ENCODE measurements around the gene UBAP2L. TPM values are rescaled to one million over a fixed set of nuclear protein-coding genes. Genes with fewer than 3 reads are reported as not detected.
A peak's percentile ranks its signal among the peaks of the same experiment; 100 is the strongest.

The UBAP2L gene
- total and polyA plus RNA-seq, 10 of the 15 experiments (the other 5 are each of a cell fraction or from before 2014, with no cell fraction given): 49.9 to 198 (median 152) TPM

- no peak overlapping the region for H3K9ac ChIP-seq (ENCODE audit: control insufficient read depth, insufficient read depth, low read length)
- 0 out of 2 replicates have a peak, but pooled peaks cover 2% of the 10 kb centered on the region for H4K20me1 ChIP-seq (ENCODE audit: control insufficient read depth, insufficient read depth)
- ChIA-PET CTCF (no interaction called here), SMC1A (ENCODE audit: uncharacterized antibody, unreplicated experiment) (interaction anchor here (0.9 to 1.0 kb wide), 3 partner anchors 9 to 94 kb away, joined by 3 read pairs; no protein-coding TSS in a partner anchor), POLR2A (interaction anchor here (0.7 kb wide), 1 partner anchor 248 kb away, joined by 3 read pairs; no protein-coding TSS in a partner anchor), RAD21 (ENCODE audit: unreplicated experiment) (no interaction called here)
- FAIRE-seq (no peak), DNase-seq (ENCODE audit: low read depth, low spot score) (no peak), ATAC-seq (peak; percentile 65)
- intact Hi-C loops (cut with micrococcal nuclease; ENCODE audit: unreplicated experiment) (no loop called here), in situ Hi-C loops (cut with MboI) (no loop called here)
- H3K4me2 ChIP-seq (ENCODE audit: control insufficient read depth, insufficient read depth): no peak overlapping the region
- H2AFZ ChIP-seq (ENCODE audit: control insufficient read depth, low read depth, low read length): no peak overlapping the region
- no peak overlapping the region for H3K27ac ChIP-seq (ENCODE audit: control insufficient read depth, insufficient read depth)
- 97% methylated on average over 3 of the region's 3 CpGs for WGBS (ENCODE audit: insufficient coverage, insufficient replicate concordance, low lambda C conversion rate, missing lambda C conversion rate)
- H3K4me3 ChIP-seq: no peak overlapping the region
- peaks cover 10% of the 10 kb centered on the region for H3K79me2 ChIP-seq (ENCODE audit: control insufficient read depth, insufficient read depth, low read length)
- H3K27me3 ChIP-seq (replicated peaks in 1 of 2; ENCODE audit: control insufficient read depth in 2 of 2, insufficient read depth in 2 of 2, low read length in 1 of 2): no peaks in the 10 kb centered on the region
- no peaks in the 10 kb centered on the region for H3K9me3 ChIP-seq (replicated peaks; ENCODE audit: control insufficient read depth, insufficient read depth, low read length)
- BruUV-seq (replicated peaks): no TSS peak
- no peaks in the 10 kb centered on the region for H3K4me1 ChIP-seq (ENCODE audit: control insufficient read depth, insufficient read depth, low read length)
- H3K36me3 ChIP-seq (ENCODE audit: control insufficient read depth in 2 of 2, insufficient read depth in 2 of 2, low read length in 1 of 2): peaks cover 10 to 48% of the 10 kb centered on the region in 2 experiments
- no peak for TF ChIP-seq PAX8 (IDR thresholded peaks at IDR 0.05)
- TF ChIP-seq FOXK2 (IDR thresholded peaks at IDR 0.05): no peak
- TF ChIP-seq SUZ12 (IDR thresholded peaks at IDR 0.05; ENCODE audit: unreplicated experiment): no peak
- no peak for TF ChIP-seq NKRF (conservative IDR thresholded peaks at IDR 0.05)
- no peak for TF ChIP-seq HDGF (IDR thresholded peaks at IDR 0.05)
- no peak for TF ChIP-seq SMAD1 (IDR thresholded peaks at IDR 0.05; ENCODE audit: low read depth, partially characterized antibody)
- TF ChIP-seq NBN (IDR thresholded peaks at IDR 0.05): no peak
- TF ChIP-seq RUNX3 (IDR thresholded peaks at IDR 0.05; ENCODE audit: low read length): no peak
- no peak for TF ChIP-seq GATAD2B (conservative IDR thresholded peaks at IDR 0.05; ENCODE audit: low read depth)
- no peak for TF ChIP-seq POLR2AphosphoS5 (IDR thresholded peaks at IDR 0.05; ENCODE audit: low read length)
- TF ChIP-seq BCL3 (IDR thresholded peaks at IDR 0.05; ENCODE audit: borderline replicate concordance, insufficient read depth, low read depth, low read length, poor library complexity, severe bottlenecking): no peak
- TF ChIP-seq FOS (IDR thresholded peaks at IDR 0.05; ENCODE audit: borderline replicate concordance, extremely low read depth, insufficient read length): no peak
- TF ChIP-seq PBX3 (IDR thresholded peaks at IDR 0.05; ENCODE audit: insufficient replicate concordance, low read depth, low read length): no peak
- TF ChIP-seq RBBP5 (conservative IDR thresholded peaks at IDR 0.05): no peak
- TF ChIP-seq HCFC1 (IDR thresholded peaks at IDR 0.05; ENCODE audit: low read length): no peak
- TF ChIP-seq NR2F1 (conservative IDR thresholded peaks at IDR 0.05): no peak
- TF ChIP-seq SREBF1 (IDR thresholded peaks at IDR 0.05; ENCODE audit: low read length): no peak
- no peak for TF ChIP-seq STAT1 (conservative IDR thresholded peaks at IDR 0.05)
- TF ChIP-seq PAX5 (IDR thresholded peaks at IDR 0.05; ENCODE audit: borderline replicate concordance, low read depth, low read length): no peak
Observed at GRCh38 chr1:154240294-154240833, 19.6 kb downstream of the UBAP2L start.
